ENCODE results near the gene PHEX. TPM values are rescaled to one million over a fixed set of nuclear protein-coding genes. Genes with fewer than 3 reads are reported as not detected.

The PHEX gene
- 0.28 to 0.43 TPM (median 0.33 TPM) in 5 replicates for total RNA-seq (2022; extraction: Qiagen RNA extraction)

DNA sequence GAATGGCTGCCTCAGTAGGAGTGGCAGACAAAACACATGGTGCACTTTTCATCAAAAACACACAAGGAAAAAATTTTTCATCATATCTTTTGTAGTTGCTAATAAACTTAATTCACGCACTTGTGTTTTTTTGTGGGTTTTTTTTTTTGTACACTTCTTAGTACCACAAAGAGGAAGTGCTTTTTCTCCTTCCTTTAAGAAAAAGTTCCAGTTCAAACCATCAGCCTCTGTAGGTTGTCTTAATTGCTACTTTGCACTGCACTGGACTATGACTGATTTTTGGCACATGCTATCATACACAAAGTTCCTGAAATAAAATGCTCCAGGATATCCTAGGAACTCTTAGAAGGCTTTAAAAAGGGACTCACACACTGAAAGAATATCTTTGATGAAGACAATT lies at the start of gene PHEX:
PHEX (plus strand) TSS at position 242 of the 400 bp plus-strand sequence. CDS start 681 bp downstream, outside the sequence.

DNA sequence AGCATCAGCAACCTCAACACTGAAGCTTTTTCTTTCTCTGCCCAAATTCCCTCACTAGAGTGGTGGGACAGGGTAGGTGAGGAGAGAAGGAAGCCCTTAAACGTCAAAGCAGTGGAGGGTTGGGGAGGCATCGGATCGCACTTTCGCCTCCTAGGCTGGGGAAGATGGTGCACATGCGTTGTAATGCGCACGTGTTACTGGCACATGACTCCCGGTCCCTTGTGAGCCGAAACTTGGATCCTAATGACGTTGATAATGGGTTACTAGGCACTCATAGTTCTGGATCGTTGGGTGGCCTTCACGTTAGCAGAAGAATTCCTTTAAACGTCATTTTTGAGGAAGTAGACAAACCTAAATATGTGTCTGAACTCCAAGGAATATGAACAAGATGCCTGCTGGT lies 240.5 kb downstream of the PHEX start, which contains the start of gene CBLL2:
CBLL2 (plus strand) TSS at position 301 of the 400 bp plus-strand sequence; CDS start at position 380, 79 bp downstream.

Other genes with a start within 250 kb of the PHEX start
- 20.6 to 25.1 TPM (median 22.9 TPM) in 5 replicates for gene MBTPS2, start 192.7 kb upstream of the PHEX start, total RNA-seq (2022; extraction: Qiagen RNA extraction)
- gene YY2, start 176.3 kb upstream of the PHEX start, total RNA-seq (2022; extraction: Qiagen RNA extraction) = 1.9 to 2.7 TPM (median 2.6 TPM) in 5 replicates
- gene SMS, start 91.6 kb upstream of the PHEX start, total RNA-seq (2022; extraction: Qiagen RNA extraction) = 177 to 219 TPM (median 181 TPM) in 5 replicates
- not detected in 5 replicates for gene CBLL2, start 240.6 kb downstream of the PHEX start, total RNA-seq (2022; extraction: Qiagen RNA extraction)